Measurements from ENCODE around the gene HELT. TPM values are rescaled to one million over a fixed set of nuclear protein-coding genes. Genes with fewer than 3 reads are reported as not detected.
"Not testable (repeated sequence)": the region's sequence is repeated elsewhere in the genome, so short reads cannot be mapped to it uniquely, and the experiment has no call there.

Gene HELT
- total RNA-seq, 4 donors from 2014 or later = not detected

DNA sequence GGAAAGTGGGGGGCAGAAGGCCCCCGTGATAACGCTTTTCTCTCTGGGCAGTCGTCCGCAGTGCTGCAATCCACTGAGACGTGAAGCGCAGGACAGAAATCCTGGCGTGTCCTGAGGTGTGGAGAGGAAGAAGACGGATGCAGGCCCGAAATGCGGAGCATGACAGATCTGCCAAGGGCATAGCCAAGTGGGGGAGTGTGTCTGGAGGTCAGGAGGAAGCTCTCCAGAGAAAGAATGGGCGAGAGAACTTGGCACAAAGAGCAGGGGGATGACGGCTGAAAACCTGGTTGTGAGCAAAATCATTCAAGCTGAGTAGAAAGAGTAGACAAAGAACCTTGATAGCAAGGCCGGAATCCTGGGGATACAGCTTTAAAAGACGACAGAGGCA lies 23.7 kb upstream of the HELT start:
- no peaks in the 10 kb centered on the region for H3K4me1 ChIP-seq
- TF ChIP-seq POLR2A (IDR thresholded peaks at IDR 0.05) (no peak), POLR2AphosphoS5 (IDR thresholded peaks at IDR 0.05) (no peak), EP300 (IDR thresholded peaks at IDR 0.05; ENCODE audit: low read depth) (no peak)
- TF ChIP-seq, protein P1, sequence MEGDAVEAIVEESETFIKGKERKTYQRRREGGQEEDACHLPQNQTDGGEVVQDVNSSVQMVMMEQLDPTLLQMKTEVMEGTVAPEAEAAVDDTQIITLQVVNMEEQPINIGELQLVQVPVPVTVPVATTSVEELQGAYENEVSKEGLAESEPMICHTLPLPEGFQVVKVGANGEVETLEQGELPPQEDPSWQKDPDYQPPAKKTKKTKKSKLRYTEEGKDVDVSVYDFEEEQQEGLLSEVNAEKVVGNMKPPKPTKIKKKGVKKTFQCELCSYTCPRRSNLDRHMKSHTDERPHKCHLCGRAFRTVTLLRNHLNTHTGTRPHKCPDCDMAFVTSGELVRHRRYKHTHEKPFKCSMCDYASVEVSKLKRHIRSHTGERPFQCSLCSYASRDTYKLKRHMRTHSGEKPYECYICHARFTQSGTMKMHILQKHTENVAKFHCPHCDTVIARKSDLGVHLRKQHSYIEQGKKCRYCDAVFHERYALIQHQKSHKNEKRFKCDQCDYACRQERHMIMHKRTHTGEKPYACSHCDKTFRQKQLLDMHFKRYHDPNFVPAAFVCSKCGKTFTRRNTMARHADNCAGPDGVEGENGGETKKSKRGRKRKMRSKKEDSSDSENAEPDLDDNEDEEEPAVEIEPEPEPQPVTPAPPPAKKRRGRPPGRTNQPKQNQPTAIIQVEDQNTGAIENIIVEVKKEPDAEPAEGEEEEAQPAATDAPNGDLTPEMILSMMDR (IDR thresholded peaks at IDR 0.05) = no peak
- WGBS, 2 donors (ENCODE audit: low coverage in 1 of 2) = 74 to 82% methylated on average over 5 to 14 of the region's 14 CpGs
- intact Hi-C loops (cut with DNase I; ENCODE audit: low total_unique reads) (no loop called here), in situ Hi-C loops (cut with MboI; ENCODE audit: low pct_ligation_motif_present in 1 of 4, low pct_unique_long_range_greater_than_20kb in 1 of 4, low sequenced_read_pairs in 3 of 4) (loop anchor here in 1 of 4 donors (25.0 kb wide), 1 partner anchor 257 kb away; the partner anchor contains the start of gene CENPU)
- no peaks in the 10 kb centered on the region for H3K9me3 ChIP-seq
- no peaks in the 10 kb centered on the region for H3K36me3 ChIP-seq
- no peak for DNase-seq
- no peak overlapping the region for H3K27ac ChIP-seq
- H3K4me3 ChIP-seq = no peak overlapping the region
- peaks cover 15% of the 10 kb centered on the region for H3K27me3 ChIP-seq

DNA sequence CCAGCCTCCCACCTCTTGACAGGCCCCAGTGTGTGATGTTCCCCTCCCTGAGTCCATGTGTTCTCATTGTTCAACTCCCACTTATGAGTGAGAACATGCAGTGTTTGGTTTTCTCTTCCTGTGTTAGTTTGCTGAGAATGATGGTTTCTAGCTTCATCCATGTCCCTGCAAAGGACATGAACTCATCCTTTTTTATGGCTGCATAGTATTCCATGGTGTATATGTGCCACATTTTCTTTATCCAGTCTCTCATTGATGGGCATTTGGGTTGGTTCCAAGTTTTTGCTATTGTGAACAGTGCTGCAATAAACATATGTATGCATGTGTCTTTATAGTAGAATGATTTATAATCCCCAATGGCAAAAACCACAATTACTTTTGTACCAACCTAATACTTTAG lies 20.6 kb upstream of the HELT start:
- H3K4me1 ChIP-seq; H3K4me3 ChIP-seq; H3K27me3 ChIP-seq; H3K27ac ChIP-seq; H3K36me3 ChIP-seq; intact Hi-C loops (cut with DNase I; ENCODE audit: low total_unique reads); DNase-seq; H3K9me3 ChIP-seq: not testable (repeated sequence)
- in situ Hi-C loops (cut with MboI; ENCODE audit: low pct_ligation_motif_present in 1 of 4, low pct_unique_long_range_greater_than_20kb in 1 of 4, low sequenced_read_pairs in 3 of 4) = loop anchor here in 1 of 4 donors (25.0 kb wide), 1 partner anchor 260 kb away; the partner anchor contains the start of gene CENPU

DNA sequence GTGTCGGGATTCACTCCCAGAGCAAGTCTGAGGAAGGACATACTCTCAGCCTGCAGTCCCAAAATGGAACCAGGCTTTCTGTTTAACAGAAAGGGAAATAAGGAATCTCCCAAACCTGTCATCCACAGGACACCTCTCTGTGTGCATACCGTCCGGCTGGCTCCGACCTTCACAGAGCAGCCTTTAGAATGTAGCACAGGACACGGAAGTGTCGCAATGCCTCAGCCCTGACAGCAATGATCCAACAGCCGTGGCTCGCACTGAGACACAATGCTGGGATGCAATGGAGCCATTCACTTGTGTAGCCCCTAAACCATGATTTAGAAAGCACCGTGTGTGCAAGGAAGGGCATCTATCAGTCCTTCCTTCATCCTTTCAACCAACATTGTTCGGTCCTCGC lies 15.5 kb upstream of the HELT start:
- no peaks in the 10 kb centered on the region for H3K36me3 ChIP-seq
- WGBS, 2 donors (ENCODE audit: low coverage in 1 of 2) = 88% methylated on average over 11 of the region's 11 CpGs; no CpG with 5 or more reads in 1 of the 2 donors
- H3K9me3 ChIP-seq = no peaks in the 10 kb centered on the region
- in situ Hi-C loops (cut with MboI; ENCODE audit: low pct_ligation_motif_present in 1 of 4, low pct_unique_long_range_greater_than_20kb in 1 of 4, low sequenced_read_pairs in 3 of 4) (loop anchor here in 1 of 4 donors (10.0 kb wide), 1 partner anchor 258 kb away; no protein-coding TSS in a partner anchor), intact Hi-C loops (cut with DNase I; ENCODE audit: low total_unique reads) (no loop called here)
- DNase-seq = no peak
- no peak overlapping the region for H3K4me3 ChIP-seq
- no peak for TF ChIP-seq EP300 (IDR thresholded peaks at IDR 0.05; ENCODE audit: low read depth)
- no peak for TF ChIP-seq POLR2A (IDR thresholded peaks at IDR 0.05)
- TF ChIP-seq POLR2AphosphoS5 (IDR thresholded peaks at IDR 0.05) = no peak
- TF ChIP-seq, protein P1 (IDR thresholded peaks at IDR 0.05) = no peak
- H3K27ac ChIP-seq = no peak overlapping the region
- H3K4me1 ChIP-seq = peaks cover 0 to 10% (median 6%) of the 10 kb centered on the region in 4 donors
- peaks cover under 1% of the 10 kb centered on the region for H3K27me3 ChIP-seq

DNA sequence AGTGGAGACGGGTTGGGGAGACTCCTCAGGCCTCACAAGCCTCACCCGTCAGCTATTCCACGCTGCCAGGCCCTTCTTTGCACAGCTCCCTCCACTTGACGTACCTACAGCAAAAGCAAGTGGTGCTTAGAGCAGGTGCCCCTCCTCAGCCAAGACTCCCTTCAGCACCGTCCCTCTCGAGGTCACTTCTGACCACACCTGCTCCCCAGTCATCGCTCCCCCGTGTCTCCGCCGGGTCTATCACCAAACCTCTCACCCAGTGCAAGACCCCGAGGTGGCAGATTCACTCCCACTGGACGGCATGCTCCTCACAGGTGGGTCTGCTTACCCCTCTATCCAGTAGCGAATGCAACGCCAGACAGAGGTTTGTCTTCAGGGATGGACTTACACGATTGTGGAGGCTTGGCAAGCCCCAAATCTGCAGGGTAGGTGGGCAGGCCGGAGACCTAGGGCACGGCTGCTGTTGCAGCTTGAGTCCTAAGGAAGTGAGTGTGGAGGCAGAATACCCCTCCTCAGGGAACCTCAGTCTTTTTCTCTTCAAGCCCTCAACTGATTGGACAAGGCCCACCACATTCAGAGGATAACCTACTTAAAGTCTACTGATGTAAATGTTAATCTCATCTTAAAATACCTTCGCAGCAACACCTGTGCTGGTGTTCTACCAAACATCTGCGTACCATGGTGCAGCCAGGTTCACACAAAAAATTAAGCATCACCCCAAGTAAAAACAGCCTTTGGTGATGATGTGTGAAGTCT lies 14.5 kb upstream of the HELT start:
- in situ Hi-C loops (cut with MboI; ENCODE audit: low pct_ligation_motif_present in 1 of 4, low pct_unique_long_range_greater_than_20kb in 1 of 4, low sequenced_read_pairs in 3 of 4) = loop anchor here in 1 of 4 donors (10.0 kb wide), 1 partner anchor 259 kb away; no protein-coding TSS in a partner anchor
- intact Hi-C loops (cut with DNase I; ENCODE audit: low total_unique reads) = no loop called here
- H3K36me3 ChIP-seq = no peaks in the 10 kb centered on the region
- WGBS, 2 donors (ENCODE audit: low coverage in 1 of 2) = 94 to 95% methylated on average over 12 to 19 of the region's 19 CpGs
- peaks cover 0 to 10% (median 6%) of the 10 kb centered on the region in 4 donors for H3K4me1 ChIP-seq
- no peak for TF ChIP-seq EP300 (IDR thresholded peaks at IDR 0.05; ENCODE audit: low read depth)
- TF ChIP-seq, protein P1 (IDR thresholded peaks at IDR 0.05) = no peak
- no peak for TF ChIP-seq POLR2A (IDR thresholded peaks at IDR 0.05)
- no peak for TF ChIP-seq POLR2AphosphoS5 (IDR thresholded peaks at IDR 0.05)
- DNase-seq = no peak
- no peak overlapping the region for H3K27ac ChIP-seq
- peaks cover 10% of the 10 kb centered on the region for H3K27me3 ChIP-seq
- no peak overlapping the region for H3K4me3 ChIP-seq
- H3K9me3 ChIP-seq = no peaks in the 10 kb centered on the region
